ENCODE data around the gene AGAP1.
"Not testable (repeated sequence)": the region's sequence is repeated elsewhere in the genome, so short reads cannot be mapped to it uniquely, and the experiment has no call there.

Gene AGAP1

DNA sequence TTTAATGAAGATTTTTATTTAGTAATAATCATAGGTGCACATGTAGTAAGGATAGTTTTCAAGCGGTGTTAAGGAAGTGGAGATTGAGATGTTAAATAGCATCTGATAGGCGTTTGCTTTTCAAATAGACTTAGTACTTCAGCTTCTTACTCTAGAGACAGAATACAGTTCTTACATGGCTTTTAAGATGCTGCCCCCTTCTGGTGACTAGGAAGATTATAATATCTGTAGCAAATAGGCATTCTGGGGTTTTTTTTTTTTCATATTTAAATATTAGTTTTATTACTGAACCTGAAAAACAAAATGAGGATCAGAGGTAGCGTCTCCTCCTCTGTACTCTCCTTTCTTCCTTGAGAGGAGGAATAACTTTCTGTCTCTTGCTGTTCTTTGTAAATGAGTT, 100.2 kb downstream of the AGAP1 start:
- no peaks in the 10 kb centered on the region for H3K9me3 Mint-ChIP-seq
- no peak overlapping the region for H3K27ac Mint-ChIP-seq
- H3K27me3 Mint-ChIP-seq (ENCODE audit: low read depth), result no peaks in the 10 kb centered on the region
- no peak overlapping the region for H3K4me3 Mint-ChIP-seq
- no peaks in the 10 kb centered on the region for H3K4me1 Mint-ChIP-seq (ENCODE audit: low read depth)
- H3K36me3 Mint-ChIP-seq (ENCODE audit: low read depth), result no peaks in the 10 kb centered on the region

DNA sequence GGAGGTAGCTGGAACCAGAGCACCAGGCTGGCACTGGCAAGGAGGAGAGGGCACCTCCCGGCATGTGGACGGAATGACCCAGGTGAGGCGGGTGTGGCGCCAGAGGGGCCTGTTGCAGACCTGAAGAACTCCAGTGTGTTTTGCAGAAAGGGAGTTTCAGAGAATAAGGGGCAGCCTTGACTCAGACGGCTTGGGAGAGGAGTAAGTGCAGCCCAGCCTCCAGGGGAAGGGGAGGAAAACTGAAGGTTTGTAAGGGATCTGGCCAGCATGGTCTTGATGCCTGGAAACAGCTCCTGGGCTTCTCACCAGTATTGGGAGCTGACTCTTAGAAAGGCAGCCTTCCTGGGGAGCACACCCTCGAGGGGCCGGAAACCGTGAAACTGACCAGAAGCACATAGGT, 101.1 kb downstream of the AGAP1 start:
- no peaks in the 10 kb centered on the region for H3K27me3 Mint-ChIP-seq (ENCODE audit: low read depth)
- no peaks in the 10 kb centered on the region for H3K9me3 Mint-ChIP-seq
- H3K4me1 Mint-ChIP-seq (ENCODE audit: low read depth), result no peaks in the 10 kb centered on the region
- no peaks in the 10 kb centered on the region for H3K36me3 Mint-ChIP-seq (ENCODE audit: low read depth)
- H3K27ac Mint-ChIP-seq, result no peak overlapping the region
- H3K4me3 Mint-ChIP-seq, result no peak overlapping the region

DNA sequence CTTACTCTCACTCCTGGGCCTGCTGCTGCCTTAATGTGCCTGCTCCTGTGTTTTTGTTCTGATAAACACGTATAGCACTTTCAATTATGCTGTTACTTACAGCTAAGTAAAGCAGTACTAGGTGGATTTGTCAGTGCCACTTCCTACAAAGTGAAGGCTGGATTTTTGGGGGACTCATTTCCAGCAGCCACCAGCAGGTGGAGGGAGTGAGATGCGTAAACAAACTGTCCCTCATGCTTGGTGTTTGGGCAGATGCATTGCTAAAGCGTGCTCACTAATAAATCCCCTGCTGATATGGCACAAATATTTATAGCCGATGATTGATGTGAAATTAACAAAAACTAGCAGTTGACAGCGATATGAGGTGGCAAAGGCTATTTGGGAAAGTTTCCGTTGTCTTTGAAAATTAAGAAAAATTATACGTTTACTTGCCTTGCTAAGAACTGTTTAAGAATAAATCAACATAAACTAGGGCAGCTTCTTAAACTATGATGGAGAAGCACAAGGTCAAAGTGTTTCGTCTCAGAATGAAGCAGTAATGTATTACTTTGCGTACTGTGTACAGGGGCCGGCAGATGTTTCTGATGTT, 101.7 kb downstream of the AGAP1 start:
- no peaks in the 10 kb centered on the region for H3K4me1 Mint-ChIP-seq (ENCODE audit: low read depth)
- no peak overlapping the region for H3K4me3 Mint-ChIP-seq
- H3K27ac Mint-ChIP-seq, result no peak overlapping the region
- no peaks in the 10 kb centered on the region for H3K9me3 Mint-ChIP-seq
- H3K36me3 Mint-ChIP-seq (ENCODE audit: low read depth), result no peaks in the 10 kb centered on the region
- H3K27me3 Mint-ChIP-seq (ENCODE audit: low read depth), result no peaks in the 10 kb centered on the region

DNA sequence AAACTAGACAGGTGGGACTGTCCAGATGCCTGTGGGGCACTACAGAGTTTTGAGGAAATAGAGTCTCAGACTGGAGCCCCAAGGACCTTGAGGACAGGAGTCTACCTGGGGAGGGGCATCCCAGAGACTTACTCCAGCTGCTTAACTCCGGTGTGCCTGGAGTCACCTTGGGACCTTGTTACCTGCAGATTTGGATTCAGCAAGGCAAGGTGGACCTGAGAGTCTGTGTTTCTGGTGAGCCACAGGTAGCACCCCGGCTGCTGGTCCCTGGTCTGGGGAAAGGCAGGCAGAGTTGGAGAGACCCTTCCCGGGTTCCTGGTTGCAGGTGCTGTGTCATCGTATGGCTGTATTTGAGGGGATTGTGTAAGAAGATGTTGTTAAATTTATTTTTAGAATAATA, 102.4 kb downstream of the AGAP1 start:
- H3K27me3 Mint-ChIP-seq (ENCODE audit: low read depth), result no peaks in the 10 kb centered on the region

DNA sequence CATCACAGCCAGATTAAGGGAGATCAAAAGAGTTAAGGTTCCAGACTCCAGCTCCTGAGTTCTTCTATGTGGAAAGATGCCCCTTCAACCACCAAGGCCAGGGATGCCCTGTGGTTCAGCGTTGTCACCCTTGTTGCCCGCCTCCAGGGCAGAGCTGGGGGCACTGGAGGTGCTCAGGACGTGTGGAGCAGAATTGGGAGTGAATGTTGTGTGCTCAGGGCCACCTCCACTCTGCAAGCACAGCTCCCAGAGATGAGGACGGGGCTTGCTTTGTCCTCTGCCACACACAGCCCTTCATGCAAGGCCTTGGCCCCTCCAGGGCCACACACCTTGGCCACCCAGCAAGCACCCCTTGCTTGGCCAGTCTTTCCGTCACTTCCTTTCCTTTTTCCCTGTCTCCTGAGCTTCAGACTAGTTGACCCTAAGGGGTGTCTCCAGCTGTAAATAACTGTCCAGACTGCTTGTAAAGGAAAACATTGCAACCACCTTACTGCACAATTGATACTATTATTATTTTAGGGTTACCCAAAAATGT, 103.3 kb downstream of the AGAP1 start:
- Mint-ChIP-seq H3K9me3 (peaks cover 2% of the 10 kb centered on the region), H3K36me3 (ENCODE audit: low read depth) (no peaks in the 10 kb centered on the region), H3K4me1 (ENCODE audit: low read depth) (no peaks in the 10 kb centered on the region), H3K27me3 (ENCODE audit: low read depth) (no peaks in the 10 kb centered on the region), H3K27ac (no peak overlapping the region), H3K4me3 (no peak overlapping the region)

More for the DNA sequence above, 102.4 kb downstream of the AGAP1 start:
- Mint-ChIP-seq H3K9me3 (no peaks in the 10 kb centered on the region), H3K4me1 (ENCODE audit: low read depth) (no peaks in the 10 kb centered on the region), H3K36me3 (ENCODE audit: low read depth) (no peaks in the 10 kb centered on the region), H3K4me3 (no peak overlapping the region), H3K27ac (no peak overlapping the region)

DNA sequence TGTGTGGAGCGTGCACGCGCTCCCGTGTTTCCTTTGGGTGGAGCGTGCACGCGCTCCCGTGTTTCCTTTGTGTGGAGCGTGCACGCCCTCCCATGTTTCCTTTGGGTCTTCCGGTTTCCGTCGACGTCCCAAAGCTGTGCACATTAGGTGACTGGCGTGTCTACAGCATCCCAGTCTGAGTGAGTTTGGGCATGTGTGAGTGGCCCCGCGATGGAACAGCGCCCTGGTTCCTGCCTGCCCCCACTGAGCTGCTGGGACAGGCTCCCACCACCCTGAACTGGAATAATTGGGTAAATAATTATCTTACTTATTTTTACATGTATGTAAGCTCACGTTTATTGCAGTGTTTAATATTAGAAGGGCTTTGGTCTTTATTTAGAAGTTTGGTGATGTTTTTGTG, 104.2 kb downstream of the AGAP1 start:
- peaks cover 8% of the 10 kb centered on the region for H3K9me3 Mint-ChIP-seq
- no peak overlapping the region for H3K27ac Mint-ChIP-seq
- no peak overlapping the region for H3K4me3 Mint-ChIP-seq
- H3K27me3 Mint-ChIP-seq (ENCODE audit: low read depth), result no peaks in the 10 kb centered on the region
- no peaks in the 10 kb centered on the region for H3K36me3 Mint-ChIP-seq (ENCODE audit: low read depth)
- H3K4me1 Mint-ChIP-seq (ENCODE audit: low read depth), result no peaks in the 10 kb centered on the region

DNA sequence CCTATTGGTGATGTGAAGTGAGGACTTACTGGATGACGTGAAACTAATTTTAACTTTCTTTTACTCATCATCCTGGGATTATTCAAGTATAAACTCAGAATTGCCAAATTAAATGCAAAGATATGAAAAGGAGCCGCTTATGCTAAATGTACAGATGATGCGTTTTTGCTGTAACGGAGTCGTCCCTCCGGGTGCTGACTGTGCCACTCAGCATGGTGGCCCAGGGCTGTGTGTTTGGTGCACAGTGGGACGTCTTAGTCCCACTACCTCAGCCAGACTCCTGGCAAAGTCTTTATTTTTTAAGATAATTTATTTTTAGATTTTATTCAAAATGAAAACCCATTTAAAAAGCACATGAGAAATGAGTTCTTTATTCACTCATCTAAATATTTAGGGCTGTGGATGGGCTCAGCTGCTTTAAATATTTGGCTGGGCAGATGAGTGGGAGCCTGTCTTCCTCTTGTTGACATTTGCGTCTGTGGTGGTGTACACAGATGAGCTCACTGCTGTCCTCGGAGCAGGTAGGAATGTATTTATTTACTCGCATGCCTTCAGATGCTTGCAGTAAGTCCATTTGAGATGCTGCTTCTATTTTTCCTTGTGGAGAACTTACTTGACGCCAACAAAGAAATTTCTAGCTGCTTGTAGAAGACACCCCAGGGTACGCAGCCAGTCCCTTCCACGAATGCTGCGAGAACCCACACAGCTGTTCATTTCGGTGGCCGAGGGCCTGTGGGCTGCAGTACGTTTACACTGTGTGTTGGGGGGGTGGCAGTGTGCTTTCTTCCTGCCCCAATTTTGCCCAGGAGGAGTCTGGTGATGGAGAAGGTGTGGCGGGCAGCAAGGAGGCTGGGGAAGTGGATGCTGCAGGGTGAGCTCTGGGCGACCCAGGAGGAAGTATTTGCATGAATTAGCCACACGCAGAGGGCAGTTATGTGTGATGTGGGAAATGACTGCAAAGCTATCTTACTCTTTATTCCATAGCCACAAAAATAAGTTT, 105.0 kb downstream of the AGAP1 start:
- H3K4me1 Mint-ChIP-seq (ENCODE audit: low read depth), result no peaks in the 10 kb centered on the region
- no peaks in the 10 kb centered on the region for H3K36me3 Mint-ChIP-seq (ENCODE audit: low read depth)
- no peak overlapping the region for H3K27ac Mint-ChIP-seq
- peaks cover 16% of the 10 kb centered on the region for H3K9me3 Mint-ChIP-seq
- H3K27me3 Mint-ChIP-seq (ENCODE audit: low read depth), result no peaks in the 10 kb centered on the region
- no peak overlapping the region for H3K4me3 Mint-ChIP-seq

DNA sequence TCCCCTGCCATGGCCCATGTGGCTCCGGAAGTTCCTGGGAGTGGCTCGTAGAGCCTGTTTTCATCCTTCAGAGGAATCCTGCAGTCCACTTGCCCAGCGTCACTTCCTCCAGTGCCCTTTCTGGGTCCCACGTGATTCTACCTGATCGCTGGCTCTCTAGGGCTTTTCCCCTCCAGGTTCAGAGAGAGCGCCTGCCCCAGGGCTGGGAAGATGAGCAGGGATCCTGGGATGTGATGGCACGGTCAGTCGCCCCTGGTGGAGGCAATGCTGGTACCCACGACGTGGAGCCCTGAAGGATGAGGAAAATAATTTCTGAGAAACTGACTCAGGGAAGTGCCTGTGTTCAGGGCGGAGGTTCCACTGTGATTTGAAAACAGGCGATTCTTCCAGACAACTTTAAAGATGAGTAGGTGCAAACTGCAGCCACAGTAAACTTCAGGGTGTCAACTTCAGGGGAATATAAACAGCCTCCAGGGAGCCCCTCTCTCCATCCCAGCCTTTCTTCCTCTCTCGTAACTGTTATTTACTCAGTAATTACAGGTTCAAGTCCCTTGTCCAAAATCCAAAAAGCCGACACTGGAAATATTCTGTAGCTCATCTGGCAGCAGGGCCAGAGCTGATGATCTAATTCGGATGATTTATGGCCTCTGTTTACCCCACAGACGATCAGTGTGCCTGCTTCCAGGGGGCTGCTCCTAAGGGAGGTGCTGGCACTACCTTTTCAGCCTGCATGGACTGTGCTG, 105.9 kb downstream of the AGAP1 start:
- Mint-ChIP-seq H3K4me1 (ENCODE audit: low read depth) (no peaks in the 10 kb centered on the region), H3K27ac (no peak overlapping the region), H3K9me3 (peaks cover 16% of the 10 kb centered on the region), H3K27me3 (ENCODE audit: low read depth) (no peaks in the 10 kb centered on the region), H3K4me3 (no peak overlapping the region), H3K36me3 (ENCODE audit: low read depth) (no peaks in the 10 kb centered on the region)

DNA sequence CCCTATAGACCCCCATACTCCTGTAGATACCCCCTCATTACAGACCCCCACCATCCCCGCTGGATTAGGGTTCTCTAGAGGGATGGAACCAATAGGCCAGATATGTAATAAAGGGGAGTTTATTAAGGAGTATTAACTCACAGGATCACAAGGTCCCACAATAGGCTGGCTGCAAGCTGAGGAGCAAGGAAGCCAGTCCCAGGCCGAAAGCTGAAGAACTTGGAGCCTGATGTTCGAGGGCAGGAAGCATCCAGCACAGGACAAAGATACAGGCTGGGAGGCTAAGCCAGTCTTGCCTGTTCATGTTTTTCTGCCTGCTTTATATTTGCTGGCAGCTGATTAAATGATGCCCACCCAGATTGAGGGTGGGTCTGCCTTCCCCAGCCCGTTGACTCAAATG, 106.6 kb downstream of the AGAP1 start:
- H3K9me3 Mint-ChIP-seq, result peaks cover 16% of the 10 kb centered on the region
- H3K4me3 Mint-ChIP-seq, result no peak overlapping the region
- no peaks in the 10 kb centered on the region for H3K27me3 Mint-ChIP-seq (ENCODE audit: low read depth)
- no peak overlapping the region for H3K27ac Mint-ChIP-seq
- H3K4me1 Mint-ChIP-seq (ENCODE audit: low read depth), result no peaks in the 10 kb centered on the region
- H3K36me3 Mint-ChIP-seq (ENCODE audit: low read depth), result no peaks in the 10 kb centered on the region

DNA sequence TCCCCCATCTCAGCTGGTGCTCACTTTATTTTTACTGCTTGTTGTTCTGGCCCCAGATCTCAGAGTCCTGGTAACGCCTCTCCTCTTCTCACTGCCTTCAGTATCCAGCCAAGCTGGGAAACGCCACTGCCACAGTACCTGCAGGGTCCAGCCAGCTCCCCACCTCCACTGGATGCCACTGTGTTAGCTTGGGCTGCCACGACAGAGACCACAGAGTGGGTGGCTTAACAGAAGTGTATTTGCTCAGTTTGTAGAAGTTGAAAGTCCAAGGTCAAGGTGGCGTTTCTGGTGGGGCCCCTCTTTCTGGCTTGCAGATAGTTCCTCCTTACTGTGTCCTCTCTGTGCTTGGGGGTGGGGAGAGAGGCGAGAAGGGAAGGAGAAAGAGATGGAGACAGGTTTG, 107.1 kb downstream of the AGAP1 start:
- Mint-ChIP-seq H3K27ac (no peak overlapping the region), H3K9me3 (peaks cover 16% of the 10 kb centered on the region), H3K36me3 (ENCODE audit: low read depth) (no peaks in the 10 kb centered on the region), H3K4me3 (no peak overlapping the region), H3K4me1 (ENCODE audit: low read depth) (no peaks in the 10 kb centered on the region), H3K27me3 (ENCODE audit: low read depth) (no peaks in the 10 kb centered on the region)

DNA sequence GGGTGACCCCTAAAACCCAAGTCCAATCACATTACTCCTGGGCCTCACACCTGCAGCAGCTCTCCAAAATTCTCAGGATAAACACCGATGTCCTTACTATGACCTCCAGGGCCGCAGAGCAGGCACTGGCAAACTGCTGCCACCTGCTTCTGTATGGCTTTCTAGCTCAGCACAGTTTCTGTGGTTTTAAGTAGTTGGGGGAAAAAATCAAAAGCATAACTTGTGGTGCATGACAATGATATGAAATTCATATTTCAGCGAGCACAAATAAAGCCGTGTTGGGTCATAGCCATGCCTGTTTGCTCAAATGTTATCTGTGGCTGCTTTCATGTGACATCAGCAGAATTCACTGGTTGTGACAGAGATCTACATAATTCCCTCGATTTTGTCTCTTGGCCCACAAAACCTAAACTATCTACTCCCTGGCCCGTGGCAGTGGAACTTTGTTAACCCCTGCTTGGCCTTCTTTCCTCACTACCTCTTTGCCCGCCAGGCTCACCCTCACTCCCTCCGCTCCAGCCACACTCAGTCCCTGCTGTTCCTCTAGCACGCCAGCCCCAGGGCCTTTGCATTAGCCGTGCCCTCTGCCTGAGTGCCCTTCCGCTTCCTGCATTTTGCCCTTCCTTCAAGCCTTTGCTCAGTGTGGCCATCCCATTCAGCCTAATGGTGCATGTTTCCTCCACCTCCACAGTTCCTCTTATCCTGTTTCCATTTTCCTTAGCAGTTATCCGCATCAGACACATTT, 108.3 kb downstream of the AGAP1 start:
- Mint-ChIP-seq H3K27ac (no peak overlapping the region), H3K9me3 (peaks cover 16% of the 10 kb centered on the region), H3K4me1 (ENCODE audit: low read depth) (no peaks in the 10 kb centered on the region), H3K27me3 (ENCODE audit: low read depth) (no peaks in the 10 kb centered on the region), H3K36me3 (ENCODE audit: low read depth) (no peaks in the 10 kb centered on the region), H3K4me3 (no peak overlapping the region)

DNA sequence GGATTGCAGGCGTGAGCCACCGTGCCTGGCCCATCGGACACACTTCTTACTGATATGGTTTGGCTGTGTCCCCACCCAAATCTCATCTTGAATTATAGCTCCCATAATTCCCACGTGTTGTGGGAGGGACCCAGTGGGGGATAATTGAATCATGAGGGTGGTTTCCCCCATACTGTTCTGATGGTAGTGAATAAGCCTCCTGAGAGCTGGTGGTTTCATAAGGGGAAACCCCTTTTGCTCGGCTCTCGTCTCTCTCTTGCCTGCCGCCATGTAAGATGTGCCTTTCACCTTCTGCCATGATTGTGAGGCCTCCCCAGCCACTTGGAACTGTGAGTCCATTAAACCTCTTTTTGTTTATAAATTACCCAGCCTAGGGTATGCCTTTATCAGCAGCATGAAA, 109.1 kb downstream of the AGAP1 start:
- H3K9me3 Mint-ChIP-seq, result peaks cover 16% of the 10 kb centered on the region
- not testable (repeated sequence) for H3K4me3 Mint-ChIP-seq; H3K4me1 Mint-ChIP-seq (ENCODE audit: low read depth); H3K27me3 Mint-ChIP-seq (ENCODE audit: low read depth); H3K27ac Mint-ChIP-seq; H3K36me3 Mint-ChIP-seq (ENCODE audit: low read depth)

DNA sequence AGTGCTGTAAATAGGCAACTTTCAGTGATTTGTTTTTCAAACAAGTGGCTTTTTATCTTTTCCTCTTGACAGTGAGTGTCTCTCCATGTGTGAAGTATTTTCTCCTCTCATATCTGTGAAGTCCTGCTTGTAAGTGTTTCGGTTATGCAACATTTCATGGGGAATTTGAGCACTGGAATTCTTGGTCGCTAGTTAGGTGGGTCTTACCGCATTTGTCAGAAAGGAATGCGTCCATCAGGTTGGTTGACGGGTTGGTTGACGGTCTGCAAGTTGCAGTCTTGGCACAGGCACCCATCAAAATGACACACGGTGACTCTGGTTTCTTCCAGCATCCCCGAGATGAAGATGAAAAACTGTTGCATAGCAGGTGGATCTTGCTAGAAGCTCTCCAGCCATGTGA, 109.8 kb downstream of the AGAP1 start:
- Mint-ChIP-seq H3K4me3 (no peak overlapping the region), H3K36me3 (ENCODE audit: low read depth) (no peaks in the 10 kb centered on the region), H3K27me3 (ENCODE audit: low read depth) (no peaks in the 10 kb centered on the region), H3K4me1 (ENCODE audit: low read depth) (no peaks in the 10 kb centered on the region), H3K27ac (no peak overlapping the region), H3K9me3 (peaks cover 16% of the 10 kb centered on the region)

Measured in T-helper 1 cell treated with Interleukin-12 subunit alpha and Interleukin-12 subunit beta and Interleukin-4 antibody, amounts not matched to agents 30 μg/mL and 1 μg/mL, for 36 hours (primary cell).